GM12865 (cell line): ENCODE results near the gene NXT1.

ENCODE experiments used
- DNase-seq: peaks from one replicate; pipeline ENCODE4 v3.0.0; 2010; ENCODE audit warnings: low read depth
- H3K4me3 ChIP-seq: 2 replicates; pipeline ENCODE4 v1.5.1; 2011; ENCODE audit warnings: mild to moderate bottlenecking, low read depth, low read length, control low read depth
- TF ChIP-seq, protein P1 (sequence below): IDR thresholded peaks from 2 replicates; pipeline ENCODE4 v1.5.1; 2011; ENCODE audit warnings: low read length, control low read depth, low read depth, inconsistent platforms; ENCODE audit not compliant: insufficient read depth; ENCODE audit errors: missing control alignments

The NXT1 gene

DNA sequence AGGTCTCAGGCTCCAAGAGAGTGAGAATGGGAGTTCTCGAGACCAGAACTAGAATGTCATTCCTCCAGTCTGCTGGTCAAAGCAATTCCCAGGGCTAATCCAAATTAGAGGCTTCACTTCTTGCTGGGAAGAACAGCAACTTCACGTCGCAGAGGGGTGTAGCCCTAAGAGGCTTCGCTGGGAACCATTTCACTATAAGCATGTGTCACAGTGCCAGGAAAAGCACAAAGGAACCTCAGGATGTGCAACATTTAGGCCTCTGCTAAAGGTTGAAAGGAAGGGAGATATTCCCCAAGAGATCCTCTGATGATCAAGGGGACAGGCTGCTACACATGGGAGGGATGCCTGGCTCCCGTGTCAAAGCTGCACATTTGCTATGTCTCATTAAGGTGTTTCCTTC is 35.9 kb upstream of the NXT1 start:
- TF ChIP-seq, protein P1, sequence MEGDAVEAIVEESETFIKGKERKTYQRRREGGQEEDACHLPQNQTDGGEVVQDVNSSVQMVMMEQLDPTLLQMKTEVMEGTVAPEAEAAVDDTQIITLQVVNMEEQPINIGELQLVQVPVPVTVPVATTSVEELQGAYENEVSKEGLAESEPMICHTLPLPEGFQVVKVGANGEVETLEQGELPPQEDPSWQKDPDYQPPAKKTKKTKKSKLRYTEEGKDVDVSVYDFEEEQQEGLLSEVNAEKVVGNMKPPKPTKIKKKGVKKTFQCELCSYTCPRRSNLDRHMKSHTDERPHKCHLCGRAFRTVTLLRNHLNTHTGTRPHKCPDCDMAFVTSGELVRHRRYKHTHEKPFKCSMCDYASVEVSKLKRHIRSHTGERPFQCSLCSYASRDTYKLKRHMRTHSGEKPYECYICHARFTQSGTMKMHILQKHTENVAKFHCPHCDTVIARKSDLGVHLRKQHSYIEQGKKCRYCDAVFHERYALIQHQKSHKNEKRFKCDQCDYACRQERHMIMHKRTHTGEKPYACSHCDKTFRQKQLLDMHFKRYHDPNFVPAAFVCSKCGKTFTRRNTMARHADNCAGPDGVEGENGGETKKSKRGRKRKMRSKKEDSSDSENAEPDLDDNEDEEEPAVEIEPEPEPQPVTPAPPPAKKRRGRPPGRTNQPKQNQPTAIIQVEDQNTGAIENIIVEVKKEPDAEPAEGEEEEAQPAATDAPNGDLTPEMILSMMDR: no peak
- DNase-seq: no peak
- no peak overlapping the region for H3K4me3 ChIP-seq

DNA sequence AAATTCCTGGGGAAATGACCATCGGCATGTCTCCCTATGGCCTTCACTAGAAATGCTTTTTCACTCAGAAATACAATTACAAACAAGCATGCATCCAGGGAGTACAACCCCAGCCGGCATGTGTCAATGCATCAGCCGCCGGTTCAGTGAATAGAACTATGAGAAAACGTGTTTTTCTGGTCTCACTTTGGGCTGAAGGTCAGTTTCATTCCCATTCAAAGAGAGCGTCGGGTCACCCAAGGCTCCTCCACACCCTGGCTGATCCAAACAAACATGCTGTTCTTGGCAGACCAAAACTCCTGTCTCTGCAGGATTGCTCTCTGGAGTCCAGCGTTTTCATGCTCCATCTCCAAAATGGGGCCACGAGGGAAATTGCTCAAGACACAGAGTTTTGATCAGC is 35.5 kb upstream of the NXT1 start:
- H3K4me3 ChIP-seq: no peak overlapping the region
- DNase-seq: no peak
- TF ChIP-seq, protein P1: no peak

- TF ChIP-seq, protein P1: no peak
- H3K4me3 ChIP-seq: no peak overlapping the region
- no peak for DNase-seq
Measured at GRCh38 chr20:23316626-23317025, 34.0 kb upstream of the NXT1 start.

DNA sequence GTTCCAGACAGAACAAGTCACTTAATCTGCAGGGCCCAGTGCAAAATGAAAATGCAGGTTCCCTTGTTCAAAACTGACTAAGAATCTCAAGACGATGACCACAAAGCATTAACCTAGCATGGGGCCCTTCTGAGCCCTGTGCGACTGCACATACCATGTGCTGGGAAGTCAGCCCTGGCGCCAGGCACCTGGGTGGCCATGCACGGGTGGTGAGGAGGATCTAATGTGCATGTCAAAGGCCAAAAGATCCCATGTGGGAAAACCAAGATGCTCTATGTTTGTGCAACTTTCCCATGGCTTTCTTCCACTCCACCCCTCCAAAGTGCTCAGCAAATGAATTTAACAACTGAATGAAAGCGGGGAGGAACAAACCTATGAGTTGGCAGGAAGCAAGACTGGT is 33.5 kb upstream of the NXT1 start:
- TF ChIP-seq, protein P1: no peak
- DNase-seq: no peak

GRCh38 chr20:23318347-23318746 is 32.2 kb upstream of the NXT1 start:
- TF ChIP-seq, protein P1: no peak
- no peak for DNase-seq
- H3K4me3 ChIP-seq: no peak overlapping the region

More for the DNA sequence above, 33.5 kb upstream of the NXT1 start:
- H3K4me3 ChIP-seq: no peak overlapping the region

DNA sequence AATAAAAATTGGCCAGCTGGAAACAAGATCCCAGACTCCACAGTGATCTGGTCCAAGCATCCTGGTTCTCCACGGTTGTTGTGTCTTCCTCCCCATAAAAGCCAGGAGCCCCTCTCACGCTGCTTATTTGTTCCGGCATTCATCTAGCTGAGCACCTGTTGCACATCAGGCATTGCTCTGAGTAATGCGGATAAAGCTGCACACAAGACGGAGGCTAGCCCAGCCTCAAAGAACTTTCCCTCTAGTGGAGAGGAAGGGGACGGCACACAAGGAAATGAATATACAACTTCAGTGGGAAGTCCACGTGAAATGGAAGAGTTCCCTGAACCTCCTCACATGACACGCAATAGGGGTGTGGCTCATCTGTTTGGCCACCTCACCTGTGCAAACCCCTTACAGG is 30.3 kb upstream of the NXT1 start:
- no peak overlapping the region for H3K4me3 ChIP-seq
- TF ChIP-seq, protein P1: peak; percentile 25
- peak; percentile 9 for DNase-seq

- TF ChIP-seq, protein P1: no peak
- DNase-seq: no peak
Measured at GRCh38 chr20:23325107-23325506, 25.5 kb upstream of the NXT1 start.

More at GRCh38 chr20:23325107-23325506, 25.5 kb upstream of the NXT1 start:
- H3K4me3 ChIP-seq: no peak overlapping the region
